ENCODE measurements around the gene HBD. TPM values are rescaled to one million over a fixed set of nuclear protein-coding genes. Genes with fewer than 3 reads are reported as not detected.
"Not testable (repeated sequence)": the region's sequence is repeated elsewhere in the genome, so short reads cannot be mapped to it uniquely, and the experiment has no call there.

Gene HBD
- total RNA-seq, 1 experiment from 2014 or later = not detected

DNA sequence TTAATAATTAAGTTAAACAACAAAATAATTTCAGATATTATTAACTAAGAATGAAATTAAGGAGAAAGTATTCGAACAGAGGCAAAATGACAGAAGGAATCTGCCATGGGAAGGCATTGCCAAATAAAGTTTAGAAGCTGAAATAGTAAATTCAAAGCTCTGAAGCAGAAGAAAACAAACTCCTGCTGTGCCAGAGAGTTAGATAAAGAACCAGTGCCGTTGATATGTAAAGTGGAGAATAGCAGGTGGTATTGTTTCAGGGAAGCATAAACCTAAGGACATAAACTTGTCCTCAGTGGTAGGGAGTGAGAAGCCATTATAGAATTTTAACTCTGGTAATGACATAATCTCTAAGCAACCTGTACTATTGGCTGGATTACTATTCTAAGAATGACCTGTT lies 23.0 kb upstream of the HBD start:
- no peak for DNase-seq (ENCODE audit: low read depth, low spot score)
- Histone ChIP-seq H3K27me3 (ENCODE audit: control insufficient read depth, insufficient read depth, low read length) (no peaks in the 10 kb centered on the region), H3K4me3 (ENCODE audit: low read depth in 2 of 2, low read length in 2 of 2) (no peak overlapping the region), H3K9me3 (ENCODE audit: control insufficient read depth, insufficient read depth, low read depth, low read length) (no peaks in the 10 kb centered on the region), H3K4me1 (ENCODE audit: control insufficient read depth, insufficient read depth, low read length) (no peaks in the 10 kb centered on the region), H3K27ac (ENCODE audit: low read length) (no peak overlapping the region), H3K36me3 (ENCODE audit: control insufficient read depth, insufficient read depth, low read length) (no peaks in the 10 kb centered on the region)
- TF ChIP-seq POLR2AphosphoS5 (IDR thresholded peaks at IDR 0.05; ENCODE audit: low read depth, low read length) = no peak
- no peak for TF ChIP-seq TCF7L2 (IDR thresholded peaks at IDR 0.05; ENCODE audit: low read depth, low read length)
- TF ChIP-seq SIN3A (IDR thresholded peaks at IDR 0.05; ENCODE audit: borderline replicate concordance, insufficient read depth, low read depth, low read length) = no peak
- TF ChIP-seq, protein P1, sequence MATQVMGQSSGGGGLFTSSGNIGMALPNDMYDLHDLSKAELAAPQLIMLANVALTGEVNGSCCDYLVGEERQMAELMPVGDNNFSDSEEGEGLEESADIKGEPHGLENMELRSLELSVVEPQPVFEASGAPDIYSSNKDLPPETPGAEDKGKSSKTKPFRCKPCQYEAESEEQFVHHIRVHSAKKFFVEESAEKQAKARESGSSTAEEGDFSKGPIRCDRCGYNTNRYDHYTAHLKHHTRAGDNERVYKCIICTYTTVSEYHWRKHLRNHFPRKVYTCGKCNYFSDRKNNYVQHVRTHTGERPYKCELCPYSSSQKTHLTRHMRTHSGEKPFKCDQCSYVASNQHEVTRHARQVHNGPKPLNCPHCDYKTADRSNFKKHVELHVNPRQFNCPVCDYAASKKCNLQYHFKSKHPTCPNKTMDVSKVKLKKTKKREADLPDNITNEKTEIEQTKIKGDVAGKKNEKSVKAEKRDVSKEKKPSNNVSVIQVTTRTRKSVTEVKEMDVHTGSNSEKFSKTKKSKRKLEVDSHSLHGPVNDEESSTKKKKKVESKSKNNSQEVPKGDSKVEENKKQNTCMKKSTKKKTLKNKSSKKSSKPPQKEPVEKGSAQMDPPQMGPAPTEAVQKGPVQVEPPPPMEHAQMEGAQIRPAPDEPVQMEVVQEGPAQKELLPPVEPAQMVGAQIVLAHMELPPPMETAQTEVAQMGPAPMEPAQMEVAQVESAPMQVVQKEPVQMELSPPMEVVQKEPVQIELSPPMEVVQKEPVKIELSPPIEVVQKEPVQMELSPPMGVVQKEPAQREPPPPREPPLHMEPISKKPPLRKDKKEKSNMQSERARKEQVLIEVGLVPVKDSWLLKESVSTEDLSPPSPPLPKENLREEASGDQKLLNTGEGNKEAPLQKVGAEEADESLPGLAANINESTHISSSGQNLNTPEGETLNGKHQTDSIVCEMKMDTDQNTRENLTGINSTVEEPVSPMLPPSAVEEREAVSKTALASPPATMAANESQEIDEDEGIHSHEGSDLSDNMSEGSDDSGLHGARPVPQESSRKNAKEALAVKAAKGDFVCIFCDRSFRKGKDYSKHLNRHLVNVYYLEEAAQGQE (IDR thresholded peaks at IDR 0.05; ENCODE audit: insufficient read depth in 1 of 2, low read depth in 2 of 2, low read length in 1 of 2) = no peak
- TF ChIP-seq, protein P2, sequence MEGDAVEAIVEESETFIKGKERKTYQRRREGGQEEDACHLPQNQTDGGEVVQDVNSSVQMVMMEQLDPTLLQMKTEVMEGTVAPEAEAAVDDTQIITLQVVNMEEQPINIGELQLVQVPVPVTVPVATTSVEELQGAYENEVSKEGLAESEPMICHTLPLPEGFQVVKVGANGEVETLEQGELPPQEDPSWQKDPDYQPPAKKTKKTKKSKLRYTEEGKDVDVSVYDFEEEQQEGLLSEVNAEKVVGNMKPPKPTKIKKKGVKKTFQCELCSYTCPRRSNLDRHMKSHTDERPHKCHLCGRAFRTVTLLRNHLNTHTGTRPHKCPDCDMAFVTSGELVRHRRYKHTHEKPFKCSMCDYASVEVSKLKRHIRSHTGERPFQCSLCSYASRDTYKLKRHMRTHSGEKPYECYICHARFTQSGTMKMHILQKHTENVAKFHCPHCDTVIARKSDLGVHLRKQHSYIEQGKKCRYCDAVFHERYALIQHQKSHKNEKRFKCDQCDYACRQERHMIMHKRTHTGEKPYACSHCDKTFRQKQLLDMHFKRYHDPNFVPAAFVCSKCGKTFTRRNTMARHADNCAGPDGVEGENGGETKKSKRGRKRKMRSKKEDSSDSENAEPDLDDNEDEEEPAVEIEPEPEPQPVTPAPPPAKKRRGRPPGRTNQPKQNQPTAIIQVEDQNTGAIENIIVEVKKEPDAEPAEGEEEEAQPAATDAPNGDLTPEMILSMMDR (IDR thresholded peaks at IDR 0.05) = no peak
- no peak for ATAC-seq
- intact Hi-C loops (cut with micrococcal nuclease; ENCODE audit: unreplicated experiment) (no loop called here), in situ Hi-C loops (cut with HindIII; ENCODE audit: low pct_unique_long_range_greater_than_20kb, low sequenced_read_pairs) (no loop called here)
- no TSS peak for BruUV-seq (replicated peaks)
- ChIA-PET CTCF (no interaction called here), POLR2A (no interaction called here)

DNA sequence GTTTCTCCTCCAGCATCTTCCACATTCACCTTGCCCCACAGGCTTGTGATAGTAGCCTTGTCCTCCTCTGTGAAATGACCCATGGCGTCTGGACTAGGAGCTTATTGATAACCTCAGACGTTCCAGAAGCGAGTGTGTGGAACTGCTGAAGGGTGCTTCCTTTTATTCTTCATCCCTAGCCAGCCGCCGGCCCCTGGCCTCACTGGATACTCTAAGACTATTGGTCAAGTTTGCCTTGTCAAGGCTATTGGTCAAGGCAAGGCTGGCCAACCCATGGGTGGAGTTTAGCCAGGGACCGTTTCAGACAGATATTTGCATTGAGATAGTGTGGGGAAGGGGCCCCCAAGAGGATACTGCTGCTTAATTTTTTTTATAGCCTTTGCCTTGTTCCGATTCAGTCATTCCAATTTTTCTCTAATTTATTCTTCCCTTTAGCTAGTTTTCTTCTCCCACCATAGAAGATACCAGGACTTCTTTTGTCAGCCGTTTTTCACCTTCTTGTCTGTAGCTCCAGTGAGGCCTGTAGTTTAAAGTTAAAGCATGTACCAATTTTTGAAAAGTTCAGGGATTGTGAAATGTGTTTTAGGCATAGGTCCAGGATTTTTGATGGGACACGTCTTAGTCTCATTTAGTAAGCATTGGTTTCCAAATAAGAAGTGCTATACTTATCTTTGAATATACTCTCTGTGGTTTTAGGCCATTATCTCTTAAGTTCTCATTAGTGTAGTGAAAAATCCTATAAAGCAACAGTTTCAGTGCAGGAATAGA lies 20.5 kb upstream of the HBD start, which contains the start of gene HBG2:
Gene HBG2 (minus strand): TSS at position 136 of the 768 bp plus-strand sequence. CDS start 53 bp downstream, at position 83.
- in situ Hi-C loops (cut with HindIII; ENCODE audit: low pct_unique_long_range_greater_than_20kb, low sequenced_read_pairs); ATAC-seq; H3K4me3 ChIP-seq (ENCODE audit: low read depth in 2 of 2, low read length in 2 of 2); H3K27ac ChIP-seq (ENCODE audit: low read length); H3K36me3 ChIP-seq (ENCODE audit: control insufficient read depth, insufficient read depth, low read length); H3K27me3 ChIP-seq (ENCODE audit: control insufficient read depth, insufficient read depth, low read length); BruUV-seq (replicated peaks); H3K9me3 ChIP-seq (ENCODE audit: control insufficient read depth, insufficient read depth, low read depth, low read length); DNase-seq (ENCODE audit: low read depth, low spot score); CTCF ChIA-PET; intact Hi-C loops (cut with micrococcal nuclease; ENCODE audit: unreplicated experiment); H3K4me1 ChIP-seq (ENCODE audit: control insufficient read depth, insufficient read depth, low read length): not testable (repeated sequence)
- POLR2A ChIA-PET = interaction anchor here (0.7 kb wide), 1 partner anchor 419 kb away, joined by 6 read pairs; no protein-coding TSS in a partner anchor

GRCh38 chr11:5254023-5254422 lies 19.7 kb upstream of the HBD start:
- H3K27me3 ChIP-seq (ENCODE audit: control insufficient read depth, insufficient read depth, low read length); H3K4me1 ChIP-seq (ENCODE audit: control insufficient read depth, insufficient read depth, low read length); H3K9me3 ChIP-seq (ENCODE audit: control insufficient read depth, insufficient read depth, low read depth, low read length); H3K27ac ChIP-seq (ENCODE audit: low read length); BruUV-seq (replicated peaks); intact Hi-C loops (cut with micrococcal nuclease; ENCODE audit: unreplicated experiment); H3K36me3 ChIP-seq (ENCODE audit: control insufficient read depth, insufficient read depth, low read length); ATAC-seq; POLR2A ChIA-PET; H3K4me3 ChIP-seq (ENCODE audit: low read depth in 2 of 2, low read length in 2 of 2); CTCF ChIA-PET; DNase-seq (ENCODE audit: low read depth, low spot score); in situ Hi-C loops (cut with HindIII; ENCODE audit: low pct_unique_long_range_greater_than_20kb, low sequenced_read_pairs): not testable (repeated sequence)

- POLR2A ChIA-PET; H3K36me3 ChIP-seq (ENCODE audit: control insufficient read depth, insufficient read depth, low read length); H3K27ac ChIP-seq (ENCODE audit: low read length); intact Hi-C loops (cut with micrococcal nuclease; ENCODE audit: unreplicated experiment); in situ Hi-C loops (cut with HindIII; ENCODE audit: low pct_unique_long_range_greater_than_20kb, low sequenced_read_pairs); BruUV-seq (replicated peaks); H3K27me3 ChIP-seq (ENCODE audit: control insufficient read depth, insufficient read depth, low read length); H3K4me3 ChIP-seq (ENCODE audit: low read depth in 2 of 2, low read length in 2 of 2); CTCF ChIA-PET; H3K9me3 ChIP-seq (ENCODE audit: control insufficient read depth, insufficient read depth, low read depth, low read length); ATAC-seq; DNase-seq (ENCODE audit: low read depth, low spot score); H3K4me1 ChIP-seq (ENCODE audit: control insufficient read depth, insufficient read depth, low read length): not testable (repeated sequence)
Measured at GRCh38 chr11:5253440-5253839, 19.2 kb upstream of the HBD start.
